HG03139 (cell line): ENCODE measurements around the gene VOPP1.
A peak's percentile ranks its signal among the peaks of the same experiment; 100 is the strongest.
"Not testable (repeated sequence)": the region's sequence is repeated elsewhere in the genome, so short reads cannot be mapped to it uniquely, and the experiment has no call there.

Experiments
- ATAC-seq: cut with Tn5 transposase; IDR thresholded peaks from one replicate; pipeline ENCODE4 v1.9.1; 2021; ENCODE audit not compliant: unreplicated experiment

Gene VOPP1

GRCh38 chr7:55572378-55573233 is at the start of gene VOPP1:
Gene VOPP1 (minus strand): TSS chr7:55572502. CDS start chr7:55572324, 178 bp downstream.
- ATAC-seq, result peak; percentile 48

- no peak for ATAC-seq
These were observed 46.6 kb upstream of the VOPP1 start for GRCh38 chr7:55618913-55619312.

GRCh38 chr7:55614365-55615064 is 42.2 kb upstream of the VOPP1 start:
- not testable (repeated sequence) for ATAC-seq

GRCh38 chr7:55609726-55610125 is 37.4 kb upstream of the VOPP1 start:
- not testable (repeated sequence) for ATAC-seq

GRCh38 chr7:55605661-55606060 is 33.4 kb upstream of the VOPP1 start:
- not testable (repeated sequence) for ATAC-seq

- not testable (repeated sequence) for ATAC-seq
These were observed 25.7 kb upstream of the VOPP1 start for GRCh38 chr7:55597944-55598499.

GRCh38 chr7:55597214-55597739 is 25.0 kb upstream of the VOPP1 start:
- ATAC-seq, result not testable (repeated sequence)

GRCh38 chr7:55595511-55595910 is 23.2 kb upstream of the VOPP1 start:
- no peak for ATAC-seq

- ATAC-seq, result no peak
These were observed 22.6 kb upstream of the VOPP1 start for GRCh38 chr7:55594870-55595269.

GRCh38 chr7:55594414-55594813 is 22.1 kb upstream of the VOPP1 start:
- no peak for ATAC-seq

- ATAC-seq, result no peak
These were observed 21.4 kb upstream of the VOPP1 start for GRCh38 chr7:55593515-55594318.

GRCh38 chr7:55593172-55593514 is 20.8 kb upstream of the VOPP1 start:
- no peak for ATAC-seq

- ATAC-seq, result no peak
These were observed 20.2 kb upstream of the VOPP1 start for GRCh38 chr7:55592492-55592891.

GRCh38 chr7:55591282-55591931 is 19.1 kb upstream of the VOPP1 start:
- no peak for ATAC-seq

- ATAC-seq, result no peak
These were observed 18.4 kb upstream of the VOPP1 start for GRCh38 chr7:55590517-55591281.

GRCh38 chr7:55589905-55590304 is 17.6 kb upstream of the VOPP1 start:
- ATAC-seq, result no peak

- no peak for ATAC-seq
These were observed 16.8 kb upstream of the VOPP1 start for GRCh38 chr7:55588976-55589604.

GRCh38 chr7:55588379-55588699 is 16.0 kb upstream of the VOPP1 start:
- ATAC-seq, result no peak

- no peak for ATAC-seq
These were observed 15.5 kb upstream of the VOPP1 start for GRCh38 chr7:55587687-55588378.
